Cardiac muscle cell (in vitro differentiated cells and primary cell): Measurements from ENCODE around the gene COX6B2. TPM values are rescaled to one million over a fixed set of nuclear protein-coding genes. Genes with fewer than 3 reads are reported as not detected.

Experiments
- DNase-seq, 2 donors: peaks; one replicate each; pipeline versions ENCODE4 v3.0.0 to v3.0.0-alpha.2; 2010 to 2017; ENCODE audit warnings: low read depth in 1 of 2, low spot score in 1 of 2
- H3K27ac ChIP-seq: fragments of 200-600 bp; sonication (generic); 2 replicates; pipeline ENCODE4 v1.5.1; 2016
- H3K27me3 ChIP-seq: fragments of 200-600 bp; sonication (generic); 2 replicates; pipeline ENCODE4 v1.6.0; 2016; ENCODE audit warnings: control low read depth
- H3K36me3 ChIP-seq: fragments of 200-600 bp; sonication (generic); 2 replicates; pipeline ENCODE4 v1.5.1; 2016; ENCODE audit warnings: control low read depth
- H3K4me1 ChIP-seq: fragments of 200-600 bp; sonication (generic); 2 replicates; pipeline ENCODE4 v1.8.1; 2017; ENCODE audit warnings: low read depth, mild to moderate bottlenecking, mixed run types
- H3K4me3 ChIP-seq: fragments of 200-600 bp; sonication (generic); 2 replicates; pipeline ENCODE4 v1.5.1; 2016; ENCODE audit warnings: mild to moderate bottlenecking
- H3K9me3 ChIP-seq: fragments of 200-600 bp; sonication (generic); 2 replicates; pipeline ENCODE4 v1.5.1; 2017; ENCODE audit warnings: low read depth, mild to moderate bottlenecking, control low read depth
- polyA plus RNA-seq: library from polyadenylated mRNA; unstranded; fragments of >200 nt; fragmentation: Nextera tagmentation; extraction: Ambion mirVana; gene quantifications from 2 replicates; pipeline ENCODE4 v1.2.1, GENCODE V29; 2016
- total RNA-seq: library from RNA; depleted of rRNA; stranded (reverse); fragments of >200 nt; gene quantifications from 2 replicates; pipeline ENCODE4 v1.2.3, GENCODE V29; 2016
- TF ChIP-seq, protein P1 (sequence below): IDR thresholded peaks from 2 replicates; pipeline ENCODE4 v1.5.1; 2012; ENCODE audit warnings: low read depth, mild to moderate bottlenecking, low read length

The COX6B2 gene
- total and polyA plus RNA-seq, 2 experiments from 2014 or later, result 0.06 TPM; not detected in 1

DNA sequence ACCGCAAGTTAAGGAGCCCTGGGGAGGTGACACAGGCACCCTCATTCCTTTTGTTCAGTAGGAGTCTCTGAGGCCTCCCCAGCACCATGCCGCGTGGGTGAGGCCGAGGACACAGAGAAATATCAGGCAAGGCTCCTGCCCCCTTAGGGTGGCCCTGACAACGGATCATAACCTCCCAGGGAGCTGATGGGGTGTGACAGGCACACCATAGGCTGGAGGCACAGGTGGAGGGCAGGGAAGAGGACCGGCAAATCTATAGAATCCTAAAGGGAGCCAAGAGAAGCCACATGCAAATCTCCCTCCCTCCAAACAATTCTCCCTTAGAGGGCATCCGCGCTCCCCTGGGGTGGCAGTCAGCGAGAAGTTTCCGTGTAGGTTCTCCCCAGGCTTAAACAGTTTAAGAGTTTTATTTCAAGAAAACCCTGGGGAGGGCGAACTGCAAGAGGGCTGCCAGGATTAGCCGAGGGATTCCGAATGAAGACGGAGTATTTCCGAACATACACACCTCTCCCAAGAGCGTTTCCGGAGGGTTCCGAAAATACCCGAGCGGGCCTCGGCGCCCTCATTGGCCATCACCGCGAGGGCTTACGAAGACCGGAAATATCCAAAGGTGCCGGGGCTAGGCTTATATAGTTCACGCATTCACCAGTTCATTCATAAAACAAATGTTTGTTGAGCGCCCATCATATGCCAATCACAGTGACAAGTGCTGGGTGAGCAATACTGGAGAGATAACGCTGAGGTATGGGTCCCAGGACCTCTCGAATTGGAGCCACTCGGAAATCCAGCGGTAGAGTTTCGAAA is 30.6 kb upstream of the COX6B2 start:
- Histone ChIP-seq H3K27ac (peak overlapping the region; percentile 71), H3K27me3 (no peaks in the 10 kb centered on the region), H3K4me1 (peaks cover 20% of the 10 kb centered on the region), H3K36me3 (peaks cover 22% of the 10 kb centered on the region), H3K9me3 (no peaks in the 10 kb centered on the region), H3K4me3 (peak overlapping the region; percentile 89)
- TF ChIP-seq, protein P1, sequence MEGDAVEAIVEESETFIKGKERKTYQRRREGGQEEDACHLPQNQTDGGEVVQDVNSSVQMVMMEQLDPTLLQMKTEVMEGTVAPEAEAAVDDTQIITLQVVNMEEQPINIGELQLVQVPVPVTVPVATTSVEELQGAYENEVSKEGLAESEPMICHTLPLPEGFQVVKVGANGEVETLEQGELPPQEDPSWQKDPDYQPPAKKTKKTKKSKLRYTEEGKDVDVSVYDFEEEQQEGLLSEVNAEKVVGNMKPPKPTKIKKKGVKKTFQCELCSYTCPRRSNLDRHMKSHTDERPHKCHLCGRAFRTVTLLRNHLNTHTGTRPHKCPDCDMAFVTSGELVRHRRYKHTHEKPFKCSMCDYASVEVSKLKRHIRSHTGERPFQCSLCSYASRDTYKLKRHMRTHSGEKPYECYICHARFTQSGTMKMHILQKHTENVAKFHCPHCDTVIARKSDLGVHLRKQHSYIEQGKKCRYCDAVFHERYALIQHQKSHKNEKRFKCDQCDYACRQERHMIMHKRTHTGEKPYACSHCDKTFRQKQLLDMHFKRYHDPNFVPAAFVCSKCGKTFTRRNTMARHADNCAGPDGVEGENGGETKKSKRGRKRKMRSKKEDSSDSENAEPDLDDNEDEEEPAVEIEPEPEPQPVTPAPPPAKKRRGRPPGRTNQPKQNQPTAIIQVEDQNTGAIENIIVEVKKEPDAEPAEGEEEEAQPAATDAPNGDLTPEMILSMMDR, result no peak
- peak; percentile 96 to 97 for DNase-seq

DNA sequence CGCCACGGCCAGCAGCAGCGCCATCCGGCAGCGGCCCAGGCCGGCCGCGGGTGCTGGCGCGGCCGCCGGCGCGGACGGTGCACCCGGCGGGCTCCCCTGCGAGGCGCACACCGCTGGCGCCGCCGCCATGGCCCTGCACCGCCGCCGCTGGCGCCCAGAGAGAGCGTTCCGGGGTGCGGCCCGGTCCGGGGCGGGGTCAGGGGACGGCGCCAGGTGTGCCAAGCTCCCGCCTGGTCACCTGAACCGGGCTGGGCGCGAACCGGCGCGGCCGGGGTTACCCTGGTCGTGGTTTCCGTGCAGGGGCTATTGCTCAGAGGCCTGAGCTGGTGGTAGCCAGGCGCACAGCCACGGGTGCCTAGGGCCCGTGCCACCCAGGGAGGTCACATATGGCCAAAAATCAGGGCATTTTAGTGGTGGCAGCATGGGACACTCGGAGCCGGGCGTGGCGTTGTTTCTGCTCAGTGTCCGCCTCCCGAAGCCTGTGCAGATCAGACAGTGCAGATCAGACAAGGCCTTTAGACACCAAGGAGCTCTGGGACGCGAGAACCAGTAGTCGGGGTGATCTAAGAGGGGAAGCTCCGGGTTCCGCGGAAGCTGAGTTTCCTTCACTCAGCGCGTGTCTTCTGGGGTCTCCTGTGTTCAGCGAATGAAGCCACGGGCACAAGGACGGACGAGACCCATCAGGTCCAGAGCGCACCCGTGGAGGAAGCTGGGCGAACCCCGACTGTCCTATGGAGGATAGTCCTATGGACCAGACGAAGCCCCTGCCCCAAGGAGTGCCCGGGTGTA is 29.8 kb upstream of the COX6B2 start, which contains the start of gene TMEM238:
Gene TMEM238 (minus strand): TSS at position 162 of the 789 bp plus-strand sequence. CDS start 33 bp downstream, at position 129.
- Histone ChIP-seq H3K27me3 (no peaks in the 10 kb centered on the region), H3K27ac (peak within 1 kb of the TSS; percentile 62), H3K4me3 (peak within 1 kb of the TSS; percentile 89), H3K9me3 (no peaks in the 10 kb centered on the region), H3K4me1 (peaks cover 20% of the 10 kb centered on the region), H3K36me3 (peaks cover 19% of the 10 kb centered on the region)
- TF ChIP-seq, protein P1, result no peak
- DNase-seq, result no peak

DNA sequence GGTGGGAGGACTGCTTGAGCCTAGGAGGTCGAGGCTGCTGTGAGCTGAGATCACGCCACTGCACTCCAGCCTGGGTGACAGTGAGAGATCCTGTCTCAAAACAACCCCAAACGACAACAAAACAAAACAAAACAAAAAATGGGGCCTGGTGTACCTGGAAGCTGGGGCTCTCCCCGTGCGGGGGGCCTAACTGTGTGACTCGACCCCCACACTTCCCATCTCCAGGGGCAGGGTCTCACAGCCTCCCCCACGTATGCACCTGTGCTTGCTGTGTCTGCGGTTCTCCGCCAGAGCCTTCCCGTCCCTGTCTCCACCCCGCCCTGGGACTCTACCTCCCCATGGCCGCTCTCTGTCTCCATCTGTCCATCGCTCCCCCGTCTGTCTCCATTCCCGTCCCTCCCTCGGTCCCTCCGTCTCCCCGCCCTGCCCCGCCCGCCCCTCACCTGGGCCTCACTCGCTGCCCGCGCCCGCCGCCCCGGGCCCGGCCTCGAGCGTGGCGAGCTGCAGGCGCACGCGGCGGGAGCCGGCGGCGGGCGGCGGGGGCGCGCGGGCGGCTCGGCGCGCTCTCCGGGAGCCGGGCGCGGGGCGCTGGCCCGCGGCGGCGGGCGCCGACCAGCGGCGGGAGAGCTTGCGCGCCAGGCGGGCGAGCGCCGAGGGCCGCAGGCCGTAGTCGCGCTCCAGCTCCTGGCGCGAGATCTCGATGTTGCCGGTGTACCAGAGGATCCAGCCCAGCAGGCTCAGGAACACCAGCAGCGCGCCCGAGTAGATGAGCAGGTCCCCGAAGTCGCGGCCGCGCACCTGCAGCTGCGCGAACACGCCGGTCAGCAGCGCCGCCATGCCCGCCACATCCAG is 29.0 kb upstream of the COX6B2 start:
- peak; percentile 75 to 81 for DNase-seq
- peak overlapping the region; percentile 89 for H3K4me3 ChIP-seq
- no peak overlapping the region for H3K27ac ChIP-seq
- peaks cover 14% of the 10 kb centered on the region for H3K36me3 ChIP-seq
- H3K4me1 ChIP-seq, result peaks cover 20% of the 10 kb centered on the region
- peaks cover 7% of the 10 kb centered on the region for H3K27me3 ChIP-seq
- no peaks in the 10 kb centered on the region for H3K9me3 ChIP-seq
- TF ChIP-seq, protein P1, result no peak

DNA sequence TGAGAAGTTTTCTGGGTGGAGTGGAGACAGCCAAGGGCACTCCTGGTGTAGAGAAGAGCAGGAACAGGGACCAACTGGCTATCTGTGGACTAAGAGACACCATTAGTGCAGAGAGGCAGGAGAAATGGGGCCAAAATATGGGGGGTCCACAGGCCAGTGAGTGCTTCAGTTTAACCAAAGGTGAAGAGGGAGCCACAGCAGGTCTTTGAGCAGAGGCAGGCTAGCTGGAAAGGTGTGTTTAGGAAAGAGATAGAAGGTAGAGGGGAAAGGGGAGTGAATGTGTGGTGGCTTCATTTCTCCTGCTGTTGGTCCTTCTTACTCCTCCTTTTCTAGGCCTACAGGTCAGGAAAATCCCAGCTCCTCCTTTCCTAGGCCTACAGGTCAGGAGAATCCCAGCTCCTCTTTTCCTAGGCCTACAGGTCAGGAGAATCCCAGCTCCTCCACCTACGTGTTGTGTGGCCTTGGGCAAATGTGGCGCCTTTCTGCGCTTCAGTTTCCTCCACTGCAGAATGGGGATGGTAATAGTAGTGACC is 28.1 kb upstream of the COX6B2 start:
- no peaks in the 10 kb centered on the region for H3K9me3 ChIP-seq
- peaks cover 8% of the 10 kb centered on the region for H3K36me3 ChIP-seq
- H3K4me1 ChIP-seq, result peaks cover 20% of the 10 kb centered on the region
- no peak for DNase-seq
- no peak overlapping the region for H3K4me3 ChIP-seq
- TF ChIP-seq, protein P1, result no peak
- H3K27me3 ChIP-seq, result peaks cover 16% of the 10 kb centered on the region
- no peak overlapping the region for H3K27ac ChIP-seq

DNA sequence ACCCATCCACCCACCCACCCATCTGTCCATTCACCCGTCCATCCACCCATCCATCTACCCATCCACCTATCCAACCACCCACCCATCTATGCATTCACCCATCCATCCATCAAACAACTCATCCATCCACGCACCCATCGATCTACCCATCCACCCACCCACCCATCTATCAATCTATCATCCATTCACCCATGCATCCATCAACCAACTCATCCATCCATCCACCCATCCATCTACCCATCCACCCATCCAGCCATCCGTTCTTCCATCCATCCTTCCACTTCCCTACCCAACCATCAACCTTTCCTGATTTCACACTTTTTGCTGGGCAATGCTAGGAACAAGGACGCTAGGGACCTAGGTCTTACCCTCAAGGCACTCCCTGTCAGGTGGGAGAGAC is 27.5 kb upstream of the COX6B2 start:
- DNase-seq, result no peak
- Histone ChIP-seq H3K27me3 (peaks cover 20% of the 10 kb centered on the region), H3K9me3 (no peaks in the 10 kb centered on the region), H3K36me3 (peaks cover 2% of the 10 kb centered on the region), H3K4me3 (no peak overlapping the region), H3K27ac (no peak overlapping the region), H3K4me1 (peaks cover 16% of the 10 kb centered on the region)
- TF ChIP-seq, protein P1, result no peak
